Activated CD4-positive, alpha-beta T cell treated with anti-CD3 and anti-CD28 coated beads, Interleukin-2, Interleukin-4, amounts not matched to agents 100 ng/mL and 50 ng/mL, durations not matched to agents 16 hours and 8 hours (primary cell): ENCODE data around the gene OR2G6.
A peak's percentile ranks its signal among the peaks of the same experiment; 100 is the strongest.
"Not testable (repeated sequence)": the region's sequence is repeated elsewhere in the genome, so short reads cannot be mapped to it uniquely, and the experiment has no call there.

ENCODE experiments used
- DNase-seq: peaks from one replicate; pipeline ENCODE4 v3.0.0-alpha.2; 2020; ENCODE audit warnings: low spot score

OR2G6 gene

GRCh38 chr1:248574657-248575056 lies 66.8 kb downstream of the OR2G6 start, which contains the start of gene OR2T34:
TSS of gene OR2T34 (minus strand) at chr1:248574757. CDS start at chr1:248574757, 0 bp downstream.
- not testable (repeated sequence) for DNase-seq

- peak; percentile 11 for DNase-seq
Measured at GRCh38 chr1:248576260-248576980, 68.5 kb downstream of the OR2G6 start.
